Tongue (tissue), 2 donors: ENCODE results near the gene PTCD1. TPM values are rescaled to one million over a fixed set of nuclear protein-coding genes. Genes with fewer than 3 reads are reported as not detected.

Experiments used
- DNase-seq: peaks from one replicate; pipeline ENCODE4 v3.0.0-alpha.2; 2015
- total RNA-seq: library from RNA; depleted of rRNA; stranded (reverse); fragments of >200 nt; gene quantifications from one replicate; pipeline ENCODE4 v1.2.3, GENCODE V29; 2014

PTCD1 gene
- total RNA-seq, 1 donor from 2014 or later: 6.8 TPM

- no peak for DNase-seq
Measured at GRCh38 chr7:99368750-99369389, 69.7 kb downstream of the PTCD1 start.

Other genes with a start within 250 kb of the PTCD1 start
- not detected for gene KPNA7, start 230.7 kb downstream of the PTCD1 start, total RNA-seq
- gene MYH16, start 166.0 kb downstream of the PTCD1 start, total RNA-seq: not detected
- gene ARPC1A, start 112.9 kb downstream of the PTCD1 start, total RNA-seq: 60.1 TPM
- 52.4 TPM for gene ARPC1B, start 64.1 kb downstream of the PTCD1 start, total RNA-seq
- gene PDAP1, start 30.2 kb downstream of the PTCD1 start, total RNA-seq: 49.6 TPM
- gene BUD31, start 29.8 kb downstream of the PTCD1 start, total RNA-seq: 35.9 TPM
- 26.3 TPM for gene CPSF4, start 145 bp upstream of the PTCD1 start, total RNA-seq
- gene ATP5MF, start 27.4 kb upstream of the PTCD1 start, total RNA-seq: 769 TPM
- 15.7 TPM for gene ZNF789, start 34.1 kb upstream of the PTCD1 start, total RNA-seq
- gene ZNF394, start 61.5 kb upstream of the PTCD1 start, total RNA-seq: 31.0 TPM
- 11.9 TPM for gene ZKSCAN5, start 65.9 kb upstream of the PTCD1 start, total RNA-seq
- gene FAM200A, start 113.3 kb upstream of the PTCD1 start, total RNA-seq: 7.3 TPM
- 106 TPM for gene ZNF655, start 119.8 kb upstream of the PTCD1 start, total RNA-seq
- gene TMEM225B, start 159.5 kb upstream of the PTCD1 start, total RNA-seq: not detected
- 14.3 TPM for gene ZSCAN25, start 178.1 kb upstream of the PTCD1 start, total RNA-seq
- gene CYP3A5, start 241.2 kb upstream of the PTCD1 start, total RNA-seq: 38.5 TPM